Endothelial cell of umbilical vein (primary cell): ENCODE measurements around the gene PAGR1. TPM values are rescaled to one million over a fixed set of nuclear protein-coding genes. Genes with fewer than 3 reads are reported as not detected.

Experiments
- BruUV-seq: library from RNA; stranded (reverse); fragments of 400-500 nt; replicated peaks from 2 replicates; lab custom pipeline; 2021; lab: Mats Ljungman, UMichigan
- CTCF ChIA-PET: fragments of 300-600, 350-600 bp; sonication (Branson Sonifier 250); formaldehyde crosslinking; loops from one replicate; lab custom pipeline; 2021; ENCODE audit warnings: antibody characterized with exemption, inconsistent platforms; lab: Charles Lee
- POLR2A ChIA-PET: fragments of 300-600, 350-600 bp; sonication (Branson Sonifier 250); formaldehyde crosslinking; loops from one replicate; lab custom pipeline; 2021; ENCODE audit warnings: antibody characterized with exemption, inconsistent platforms; lab: Charles Lee
- DNase-seq: peaks from one replicate; pipeline ENCODE4 v3.0.0-alpha.2; 2011; ENCODE audit warnings: low read depth, low spot score
- FAIRE-seq: peaks from 2 replicates; lab custom pipeline; 2011; peaks lifted over from hg19 to GRCh38; lab: Jason Lieb, UNC
- H2AFZ ChIP-seq: 2 replicates; pipeline ENCODE4 v1.6.0; 2012; ENCODE audit warnings: low read depth, low read length, control low read depth, inconsistent platforms
- H3K27ac ChIP-seq: 2 replicates; pipeline ENCODE4 v1.5.1; 2011; ENCODE audit warnings: low read depth, mild to moderate bottlenecking, control low read depth, low read length, moderate library complexity; ENCODE audit not compliant: insufficient read depth
- H3K27me3 ChIP-seq, 2 experiments: 2 replicates each; pipeline versions ENCODE4 v1.6.0 to v1.6.1; 2011; ENCODE audit warnings: low read length in 2 of 2, mixed read lengths in 1 of 2; ENCODE audit not compliant: control insufficient read depth in 2 of 2, insufficient read depth in 2 of 2
- H3K36me3 ChIP-seq, 2 experiments: 2 replicates in 1 of 2; 3 replicates in 1 of 2; pipeline ENCODE4 v1.5.1; 2011; ENCODE audit warnings: low read length in 2 of 2, mild to moderate bottlenecking in 1 of 2, moderate library complexity in 1 of 2; ENCODE audit not compliant: control insufficient read depth in 2 of 2, insufficient read depth in 2 of 2; ENCODE audit errors: extremely low read depth in 1 of 2
- H3K4me1 ChIP-seq: 3 replicates; pipeline ENCODE4 v1.5.1; 2011; ENCODE audit warnings: mild to moderate bottlenecking, low read length; ENCODE audit not compliant: control insufficient read depth, insufficient read depth; ENCODE audit errors: extremely low read depth
- H3K4me2 ChIP-seq: 2 replicates; pipeline ENCODE4 v1.6.1; 2011; ENCODE audit warnings: low read length, control low read depth, mixed read lengths; ENCODE audit not compliant: insufficient read depth
- H3K4me3 ChIP-seq, 3 experiments: fragments of 200-600 bp in 1 of 3; sonication (generic), shearing (Covaris generic) in 1 of 3; replicated peaks in 1 of 3; 2 replicates each; pipeline ENCODE4 v1.5.1; 2011 to 2016; ENCODE audit warnings: control low read depth in 3 of 3, low read length in 3 of 3, mild to moderate bottlenecking in 2 of 3, inconsistent platforms in 1 of 3, low read depth in 1 of 3, moderate library complexity in 1 of 3; ENCODE audit not compliant: insufficient read depth in 1 of 3
- H3K79me2 ChIP-seq: 2 replicates; pipeline ENCODE4 v1.6.0; 2012; ENCODE audit warnings: low read length, inconsistent platforms; ENCODE audit not compliant: control insufficient read depth, insufficient read depth
- H3K9ac ChIP-seq: replicated peaks from 2 replicates; pipeline ENCODE3; 2011; ENCODE audit warnings: low read length, control low read depth; ENCODE audit not compliant: insufficient read depth; ENCODE audit errors: extremely low read depth
- H3K9me1 ChIP-seq: replicated peaks from 3 replicates; pipeline ENCODE4 v1.6.0; 2011; ENCODE audit warnings: mild to moderate bottlenecking, low read length; ENCODE audit not compliant: control insufficient read depth, insufficient read depth; ENCODE audit errors: extremely low read depth
- H3K9me3 ChIP-seq: replicated peaks from 2 replicates; pipeline ENCODE4 v1.5.1; 2012; ENCODE audit warnings: low read length, inconsistent platforms; ENCODE audit not compliant: control insufficient read depth, insufficient read depth
- H4K20me1 ChIP-seq: replicated peaks from 2 replicates; pipeline ENCODE3; 2011; ENCODE audit warnings: mild to moderate bottlenecking, low read length; ENCODE audit not compliant: control insufficient read depth, insufficient read depth; ENCODE audit errors: extremely low read depth
- CTCF ChIP-seq, 2 donors: IDR thresholded peaks; 1 replicate in 1 of 2; 2 replicates in 1 of 2; pipeline ENCODE4 v1.5.1; 2011; ENCODE audit warnings: low read length in 2 of 2, mild to moderate bottlenecking in 2 of 2, moderate library complexity in 2 of 2, control low read depth in 1 of 2, inconsistent platforms in 1 of 2, low read depth in 1 of 2; ENCODE audit not compliant: insufficient read depth in 1 of 2; ENCODE audit errors: extremely low read depth in 1 of 2
- EZH2 ChIP-seq: IDR thresholded peaks from 2 replicates; pipeline ENCODE4 v1.6.1; 2012; ENCODE audit warnings: borderline replicate concordance, low read depth, mild to moderate bottlenecking, moderate library complexity, low read length, inconsistent platforms; ENCODE audit not compliant: severe bottlenecking
- FOS ChIP-seq: IDR thresholded peaks from 2 replicates; pipeline ENCODE4 v1.6.1; 2011; ENCODE audit warnings: mild to moderate bottlenecking, low read length, moderate library complexity, borderline replicate concordance; ENCODE audit not compliant: insufficient read depth
- GATA2 ChIP-seq: IDR thresholded peaks from 2 replicates; pipeline ENCODE4 v1.7.0; 2011; ENCODE audit warnings: low read depth, mild to moderate bottlenecking, moderate library complexity, mixed read lengths, low read length; ENCODE audit not compliant: insufficient read length, insufficient read depth
- JUN ChIP-seq: IDR thresholded peaks from 2 replicates; pipeline ENCODE4 v1.6.1; 2011; ENCODE audit warnings: borderline replicate concordance, low read depth; ENCODE audit not compliant: insufficient read length, insufficient read depth
- MAX ChIP-seq: IDR thresholded peaks from 2 replicates; pipeline ENCODE4 v1.6.1; 2011; ENCODE audit not compliant: insufficient read depth, insufficient read length
- MYC ChIP-seq: IDR thresholded peaks from one replicate; pipeline ENCODE4 v1.6.1; 2011; ENCODE audit warnings: mild to moderate bottlenecking, low read depth, low read length
- POLR2A ChIP-seq: IDR thresholded peaks from 2 replicates; pipeline ENCODE4 v1.6.1; 2012; ENCODE audit warnings: low read depth, mild to moderate bottlenecking, control low read depth, low read length
- POLR2AphosphoS5 ChIP-seq: IDR thresholded peaks from 2 replicates; pipeline ENCODE4 v1.6.1; 2012; ENCODE audit warnings: low read depth, mild to moderate bottlenecking, control low read depth, low read length, moderate library complexity; ENCODE audit not compliant: insufficient read depth
- dilution Hi-C: fragments of 300-500 bp; cut with MboI; formaldehyde crosslinking; loops from one replicate; pipeline ENCODE4 v1.15.0; 2019; ENCODE audit warnings: low sequenced_read_pairs; ENCODE audit not compliant: extremely low pct_ligation_motif_present
- intact Hi-C: fragments of 100-400 bp; cut with micrococcal nuclease; formaldehyde crosslinking; loops from one replicate; pipeline ENCODE4 v1.10.0; 2022
- polyA plus RNA-seq, 4 experiments: library from polyadenylated mRNA; depleted of rRNA in 3 of 4; stranded (reverse) in 3 of 4; unstranded in 1 of 4; fragments of >200 nt; gene quantifications; 2 replicates each; pipeline versions ENCODE4 v1.2.1 to v1.2.3, GENCODE V29; 2011 to 2012; ENCODE audit warnings: missing spikeins in 1 of 4
- total RNA-seq: library from RNA; stranded (reverse); gene quantifications from 2 replicates; pipeline ENCODE4 v1.2.3, GENCODE V29; 2021

PAGR1 gene
- total and polyA plus RNA-seq, 2 donors (not counting 3 experiments of a cell fraction or from before 2014, with no cell fraction given): 15.9 to 26.3 TPM

DNA sequence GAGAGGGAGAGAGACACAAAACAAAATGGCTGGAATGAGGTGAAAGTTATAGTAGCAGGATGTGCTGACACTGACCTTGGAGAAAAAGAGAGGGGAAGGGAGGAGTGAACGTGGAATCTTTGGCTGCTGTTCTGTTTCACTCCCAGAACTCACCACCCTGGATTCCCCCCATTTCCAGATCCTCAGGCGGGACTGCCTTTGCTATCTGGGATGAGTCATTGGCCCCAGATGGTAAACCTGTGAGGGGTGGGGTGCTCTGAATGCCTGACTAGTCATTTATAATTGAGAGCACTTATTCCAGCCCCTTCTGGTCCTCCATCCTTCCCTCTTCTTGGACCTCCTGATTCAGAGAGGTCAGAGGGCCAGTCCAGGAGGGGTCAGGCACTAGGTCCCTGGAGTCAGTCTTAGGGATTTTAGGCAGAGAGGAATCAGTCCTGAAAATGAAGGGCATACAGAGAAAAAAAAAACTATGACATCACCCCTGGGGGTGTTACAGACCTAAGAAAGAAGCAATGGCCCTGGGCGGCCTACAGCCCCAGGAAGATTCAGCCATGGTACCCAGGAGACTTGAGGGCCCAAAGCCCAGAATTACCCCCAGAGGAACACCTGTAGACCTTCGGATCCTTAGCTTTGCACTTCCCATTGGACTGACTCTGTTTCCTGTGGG is 40.1 kb upstream of the PAGR1 start:
- H3K4me3 ChIP-seq: no peak overlapping the region

GRCh38 chr16:29777576-29778350 is 38.2 kb upstream of the PAGR1 start, which contains the start of gene ZG16:
TSS of gene ZG16 (plus strand) at chr16:29778256. CDS start at chr16:29779267, 1,011 bp downstream.
- H3K4me2 ChIP-seq: no peak within 1 kb of the TSS
- no peaks in the 10 kb centered on the region for H3K4me1 ChIP-seq
- H3K79me2 ChIP-seq: no peaks in the 10 kb centered on the region
- no peaks in the 10 kb centered on the region for H3K9me3 ChIP-seq
- DNase-seq (no peak), FAIRE-seq (no peak)
- no peak for TF ChIP-seq POLR2AphosphoS5
- no peak for TF ChIP-seq GATA2
- no peak for TF ChIP-seq JUN
- no peak for TF ChIP-seq EZH2
- TF ChIP-seq CTCF (IDR thresholded peaks at IDR 0.05; ENCODE audit: extremely low read depth in 1 of 2, insufficient read depth in 1 of 2, low read depth in 1 of 2, low read length in 2 of 2): no peak
- TF ChIP-seq POLR2A: no peak
- TF ChIP-seq MAX: no peak
- no peak for TF ChIP-seq FOS
- TF ChIP-seq MYC: no peak
- no peak within 1 kb of the TSS for H3K9ac ChIP-seq
- intact Hi-C loops: no loop called here
- ChIA-PET CTCF (interaction anchor here (0.9 kb wide), 1 partner anchor 49 kb away, joined by 3 read pairs; no protein-coding TSS in a partner anchor), POLR2A (no interaction called here)
- H4K20me1 ChIP-seq: no peaks in the 10 kb centered on the region
- H3K36me3 ChIP-seq: no peaks in the 10 kb centered on the region
- no peak within 1 kb of the TSS for H2AFZ ChIP-seq
- no peaks in the 10 kb centered on the region for H3K9me1 ChIP-seq
- no TSS peak for BruUV-seq
- no peak within 1 kb of the TSS for H3K4me3 ChIP-seq
- H3K27me3 ChIP-seq: peaks cover 17 to 25% of the 10 kb centered on the region in 2 experiments
- no peak within 1 kb of the TSS for H3K27ac ChIP-seq
- dilution Hi-C loops: no loop called here

More for the DNA sequence above, 40.1 kb upstream of the PAGR1 start:
- H3K4me2 ChIP-seq: no peak overlapping the region
- FAIRE-seq (no peak), DNase-seq (no peak)
- no TSS peak for BruUV-seq
- dilution Hi-C loops: no loop called here
- intact Hi-C loops: no loop called here
- H3K9ac ChIP-seq: no peak overlapping the region
- no peaks in the 10 kb centered on the region for H3K4me1 ChIP-seq
- TF ChIP-seq MYC (no peak), MAX (no peak), EZH2 (no peak), JUN (no peak), POLR2A (no peak)
- H2AFZ ChIP-seq: no peak overlapping the region
- peaks cover 14% of the 10 kb centered on the region in 2 experiments for H3K27me3 ChIP-seq
- no peaks in the 10 kb centered on the region for H3K79me2 ChIP-seq
- no peak overlapping the region for H3K27ac ChIP-seq
- POLR2A ChIA-PET: no interaction called here
- no peaks in the 10 kb centered on the region for H3K9me3 ChIP-seq
- CTCF ChIA-PET: no interaction called here
- H4K20me1 ChIP-seq: no peaks in the 10 kb centered on the region
- no peaks in the 10 kb centered on the region for H3K36me3 ChIP-seq
- no peaks in the 10 kb centered on the region for H3K9me1 ChIP-seq
